GM19043 (cell line): ENCODE measurements around the gene WDR43.

Experiments
- ATAC-seq: cut with Tn5 transposase; IDR thresholded peaks from one replicate; pipeline ENCODE4 v1.9.1; 2021; ENCODE audit warnings: low read depth; ENCODE audit not compliant: unreplicated experiment

The WDR43 gene

GRCh38 chr2:28906821-28907220 lies 12.4 kb downstream of the WDR43 start:
- no peak for ATAC-seq

- ATAC-seq: no peak
These were observed 13.7 kb downstream of the WDR43 start for GRCh38 chr2:28908172-28908571.

- ATAC-seq: no peak
These were observed 15.3 kb downstream of the WDR43 start for GRCh38 chr2:28909655-28910353.

GRCh38 chr2:28915939-28916338 lies 21.5 kb downstream of the WDR43 start:
- ATAC-seq: no peak

- ATAC-seq: no peak
These were observed 32.4 kb downstream of the WDR43 start for GRCh38 chr2:28926847-28927246.

- no peak for ATAC-seq
These were observed 33.0 kb downstream of the WDR43 start for GRCh38 chr2:28927469-28927868.

- no peak for ATAC-seq
These were observed 33.4 kb downstream of the WDR43 start for GRCh38 chr2:28927878-28928277.

GRCh38 chr2:28929581-28929980 lies 35.1 kb downstream of the WDR43 start:
- ATAC-seq: no peak

- ATAC-seq: no peak
These were observed 35.7 kb downstream of the WDR43 start for GRCh38 chr2:28930205-28930604.

GRCh38 chr2:28934769-28935168 lies 40.3 kb downstream of the WDR43 start:
- ATAC-seq: no peak

GRCh38 chr2:28941008-28941407 lies 46.5 kb downstream of the WDR43 start:
- no peak for ATAC-seq

- no peak for ATAC-seq
These were observed 50.2 kb downstream of the WDR43 start for GRCh38 chr2:28944535-28945248.

GRCh38 chr2:28948160-28948559 lies 53.7 kb downstream of the WDR43 start:
- ATAC-seq: no peak

GRCh38 chr2:28949190-28949589 lies 54.7 kb downstream of the WDR43 start:
- no peak for ATAC-seq

- ATAC-seq: no peak
These were observed 55.3 kb downstream of the WDR43 start for GRCh38 chr2:28949617-28950305.

GRCh38 chr2:28950941-28951630 lies 56.6 kb downstream of the WDR43 start:
- ATAC-seq: no peak

- ATAC-seq: no peak
These were observed 57.7 kb downstream of the WDR43 start for GRCh38 chr2:28951910-28952835.

- no peak for ATAC-seq
These were observed 58.4 kb downstream of the WDR43 start for GRCh38 chr2:28952836-28953211.

- ATAC-seq: no peak
These were observed 61.0 kb downstream of the WDR43 start for GRCh38 chr2:28955467-28955866.

- ATAC-seq: no peak
These were observed 62.0 kb downstream of the WDR43 start for GRCh38 chr2:28956415-28956826.
